A549 (cell line): ENCODE results near the gene MIA. TPM values are rescaled to one million over a fixed set of nuclear protein-coding genes. Genes with fewer than 3 reads are reported as not detected.
A peak's percentile ranks its signal among the peaks of the same experiment; 100 is the strongest.
"Not testable (repeated sequence)": the region's sequence is repeated elsewhere in the genome, so short reads cannot be mapped to it uniquely, and the experiment has no call there.

Source experiments
- ATAC-seq, 2 experiments: fragments of 200-7000 bp in 1 of 2; fragments of >200 bp in 1 of 2; cut with Nextera tagmentation in 1 of 2; cut with Tn5 transposase in 1 of 2; 3 replicates each; pipeline versions ENCODE4 v1.8.0 to v1.9.1; 2018 to 2020; ENCODE audit warnings: mild to moderate bottlenecking in 1 of 2, moderate library complexity in 1 of 2
- CTCF ChIA-PET: fragments of 300-600 bp; sonication (Branson Sonifier 250); formaldehyde crosslinking; extraction: SDS; loops from one replicate; lab custom pipeline; 2021; ENCODE audit warnings: antibody characterized with exemption, inconsistent platforms; lab: Yijun Ruan, JAX
- POLR2A ChIA-PET: fragments of 350-600 bp; formaldehyde crosslinking; extraction: SDS; loops from one replicate; lab custom pipeline; 2021; ENCODE audit warnings: antibody characterized with exemption, inconsistent platforms; lab: Yijun Ruan, JAX
- DNase-seq, 2 experiments: peaks; one replicate each; pipeline versions ENCODE4 v3.0.0 to v3.0.0-alpha.2; 2011 to 2016; ENCODE audit warnings: low read depth in 1 of 2, low spot score in 1 of 2
- FAIRE-seq: peaks from 2 replicates; lab custom pipeline; 2011; peaks lifted over from hg19 to GRCh38; lab: Jason Lieb, UNC
- H3K27ac ChIP-seq, 2 experiments: fragments of >200 bp; sonication (Bioruptor Twin); formaldehyde crosslinking; 3 replicates each; pipeline ENCODE4 v1.5.1; 2016 to 2017
- H3K4me1 ChIP-seq: fragments of >200 bp; sonication (Bioruptor Twin); formaldehyde crosslinking; 3 replicates; pipeline ENCODE4 v1.6.1; 2016
- H3K4me2 ChIP-seq: fragments of >200 bp; sonication (Bioruptor Twin); formaldehyde crosslinking; 3 replicates; pipeline ENCODE4 v1.6.1; 2016
- H3K4me3 ChIP-seq: fragments of >200 bp; sonication (Bioruptor Twin); formaldehyde crosslinking; 3 replicates; pipeline ENCODE4 v1.5.1; 2016
- H3K9me3 ChIP-seq: fragments of >200 bp; sonication (Bioruptor Twin); formaldehyde crosslinking; 3 replicates; pipeline ENCODE4 v1.6.1; 2016
- ATOH8 ChIP-seq: fragments of 250-450 bp; sonication (Bioruptor Pico); IDR thresholded peaks from 2 replicates; pipeline ENCODE4 v1.5.0; 2020; ENCODE audit warnings: low read depth, mild to moderate bottlenecking, moderate library complexity
- CBX8 ChIP-seq: fragments of 200-600 bp; sonication (generic); IDR thresholded peaks from 2 replicates; pipeline ENCODE4 v1.6.1; 2016
- CEBPB ChIP-seq, 2 experiments: fragments of >200 bp in 1 of 2; sonication (Bioruptor Twin) in 1 of 2; formaldehyde crosslinking in 1 of 2; IDR thresholded peaks; 2 replicates each; pipeline ENCODE4 v1.6.1; 2012 to 2016
- CTCF ChIP-seq: fragments of >200 bp; sonication (Bioruptor Twin); formaldehyde crosslinking; IDR thresholded peaks from 3 replicates; pipeline ENCODE4 v1.5.1; 2016
- HES2 ChIP-seq: fragments of >200 bp; sonication (Bioruptor Twin); formaldehyde crosslinking; IDR thresholded peaks from 2 replicates; pipeline ENCODE4 v1.6.1; 2016
- HOXB5 ChIP-seq: fragments of 250-450 bp; sonication (Bioruptor Pico); IDR thresholded peaks from 2 replicates; pipeline ENCODE4 v1.5.0; 2020; ENCODE audit warnings: mild to moderate bottlenecking, moderate library complexity
- MAFK ChIP-seq: fragments of 450-650 bp; IDR thresholded peaks from 2 replicates; pipeline ENCODE4 v1.6.1; 2014; ENCODE audit not compliant: partially characterized antibody
- MAX ChIP-seq: IDR thresholded peaks from 2 replicates; pipeline ENCODE4 v1.6.1; 2012
- MAZ ChIP-seq: fragments of 150-350 bp; IDR thresholded peaks from 2 replicates; pipeline ENCODE4 v1.6.1; 2014; ENCODE audit warnings: antibody characterized with exemption, low read depth, low read length, borderline replicate concordance
- RAD21 ChIP-seq, 2 experiments: fragments of >200 bp in 1 of 2; sonication (Bioruptor Twin) in 1 of 2; formaldehyde crosslinking in 1 of 2; IDR thresholded peaks in 1 of 2; conservative IDR thresholded peaks in 1 of 2; 2 replicates in 1 of 2; 3 replicates in 1 of 2; pipeline ENCODE4 v1.6.1; 2012 to 2018; ENCODE audit warnings: inconsistent platforms in 1 of 2
- REST ChIP-seq: fragments of 200-600 bp; sonication (generic); IDR thresholded peaks from 2 replicates; pipeline ENCODE4 v1.6.1; 2016; ENCODE audit warnings: antibody characterized with exemption, mild to moderate bottlenecking, moderate library complexity
- SMC3 ChIP-seq: fragments of >200 bp; sonication (Bioruptor Twin); formaldehyde crosslinking; IDR thresholded peaks from 3 replicates; pipeline ENCODE4 v1.6.1; 2018; ENCODE audit warnings: inconsistent platforms
- ZFP36 ChIP-seq: fragments of 450-650 bp; IDR thresholded peaks from 2 replicates; pipeline ENCODE4 v1.6.1; 2014; ENCODE audit warnings: borderline replicate concordance; ENCODE audit not compliant: partially characterized antibody
- WGBS: methylation state at CpG from one replicate; pipeline ENCODE4 v1.1.6; 2017; ENCODE audit errors: missing lambda C conversion rate; 5-methylcytosine and 5-hydroxymethylcytosine counted together
- polyA plus RNA-seq, 4 experiments: library from polyadenylated mRNA; depleted of rRNA in 3 of 4; stranded (reverse); fragments of >200 nt; fragmentation: RNase III in 1 of 4; extraction: RNeasy Plus Mini Kit Qiagen cat#74134 plus additional on column Dnase treatment in 1 of 4; gene quantifications; 2 replicates in 3 of 4; 3 replicates in 1 of 4; pipeline ENCODE4 v1.2.3, GENCODE V29; 2011 to 2017

MIA gene
- polyA plus RNA-seq, 2 of the 4 experiments (the other 2 are of a cell fraction), result not detected

- WGBS, result 44% methylated on average over 4 of the region's 4 CpGs
- Histone ChIP-seq H3K4me3 (no peak overlapping the region), H3K9me3 (no peaks in the 10 kb centered on the region), H3K27ac (no peak overlapping the region)
- ChIA-PET CTCF (interaction anchor here (0.8 to 9.6 kb wide), 4 partner anchors 11 to 153 kb away, joined by 3 to 146 read pairs (median 8); partner anchors contain the start of gene EGLN2), POLR2A (no interaction called here)
- no peak for ATAC-seq
- no peak for DNase-seq
- TF ChIP-seq MAFK (peak; percentile 7), MAZ (no peak), CBX8 (no peak)
- TF ChIP-seq, all 56 proteins: peak for 1
- FAIRE-seq, result no peak
- H3K4me2 ChIP-seq, result no peak overlapping the region
- peaks cover 26% of the 10 kb centered on the region for H3K4me1 ChIP-seq
Observed at GRCh38 chr19:40815223-40815622, 39.9 kb downstream of the MIA start.

GRCh38 chr19:40818480-40819399 lies 43.4 kb downstream of the MIA start:
- ChIA-PET POLR2A (interaction anchor here (0.6 kb wide), 1 partner anchor 29 kb away, joined by 9 read pairs; no protein-coding TSS in a partner anchor), CTCF (interaction anchor here (0.5 to 9.6 kb wide), 42 partner anchors 7 to 488 kb away, joined by 3 to 146 read pairs (median 4); partner anchors contain the start of genes AXL, EGLN2 and RAB4B)
- Histone ChIP-seq H3K4me3 (peak overlapping the region; percentile 20; the same call in 2 of the 3 replicates), H3K4me1 (peaks cover 39% of the 10 kb centered on the region), H3K27ac (peak overlapping the region; percentile 54 to 76), H3K4me2 (peak overlapping the region; percentile 73)
- ATAC-seq (peak; percentile 93 to 94), DNase-seq (peak in 1 of 2 experiments; percentile 69), FAIRE-seq (peak; percentile 90)
- H3K9me3 ChIP-seq, result not testable (repeated sequence)
- WGBS, result 34% methylated on average over 25 of the region's 36 CpGs
- peak; percentile 49 for TF ChIP-seq SMC3
- TF ChIP-seq MAX, result peak; percentile 2; the same call in 1 of the 2 replicates
- TF ChIP-seq CTCF, result peak; percentile 53
- peak; percentile 47 to 61; a peak in 4 of 5 replicates for TF ChIP-seq RAD21 (conservative IDR thresholded peaks at IDR 0.05 in 1 of 2, IDR thresholded peaks at IDR 0.05 in 1 of 2)

- Histone ChIP-seq H3K27ac (peak overlapping the region; percentile 23 to 25; a peak in 2 of 6 replicates), H3K4me1 (peaks cover 39% of the 10 kb centered on the region)
- ChIA-PET POLR2A (interaction anchor here (0.6 kb wide), 1 partner anchor 15 kb away, joined by 3 read pairs; no protein-coding TSS in a partner anchor), CTCF (interaction anchor here (0.5 to 9.6 kb wide), 67 partner anchors 8 to 487 kb away, joined by 3 to 146 read pairs (median 4); partner anchors contain the start of genes AXL, COQ8B, EGLN2 and ITPKC)
- H3K4me2 ChIP-seq, H3K9me3 ChIP-seq, FAIRE-seq, H3K4me3 ChIP-seq: not testable (repeated sequence)
- WGBS, result 44% methylated on average over 6 of the region's 6 CpGs
- peak in 1 of 2 experiments; percentile 15; a peak in 3 of 6 replicates for ATAC-seq
- peak in 1 of 2 experiments; percentile 56 for DNase-seq
- TF ChIP-seq CTCF, result peak; percentile 95
- peak; percentile 86 for TF ChIP-seq SMC3
- peak; percentile 69 to 77 for TF ChIP-seq RAD21 (conservative IDR thresholded peaks at IDR 0.05 in 1 of 2, IDR thresholded peaks at IDR 0.05 in 1 of 2)
- TF ChIP-seq, all 56 proteins: peak for 3; not testable (repeated sequence) for 53
Observed at GRCh38 chr19:40819479-40820234, 44.3 kb downstream of the MIA start.

GRCh38 chr19:40822161-40822560 lies 46.8 kb downstream of the MIA start:
- Histone ChIP-seq H3K27ac (peak overlapping the region in 1 of 2 experiments; percentile 31; a peak in 2 of 6 replicates), H3K4me3 (no peak overlapping the region), H3K4me1 (peaks cover 39% of the 10 kb centered on the region), H3K4me2 (no peak overlapping the region), H3K9me3 (no peaks in the 10 kb centered on the region)
- ChIA-PET CTCF (interaction anchor here (3.7 to 9.6 kb wide), 2 partner anchors 18 to 160 kb away, joined by 68 to 146 read pairs; partner anchors contain the start of gene EGLN2), POLR2A (no interaction called here)
- FAIRE-seq (no peak), ATAC-seq (no peak), DNase-seq (no peak)
- 87% methylated on average over 22 of the region's 22 CpGs for WGBS
- no peak for TF ChIP-seq RAD21 (conservative IDR thresholded peaks at IDR 0.05 in 1 of 2, IDR thresholded peaks at IDR 0.05 in 1 of 2)
- TF ChIP-seq HES2, result no peak
- TF ChIP-seq REST, result no peak
- TF ChIP-seq ATOH8 (CRISPR knock-in tag), result no peak
- TF ChIP-seq CEBPB (IDR thresholded peaks at IDR 0.05), result no peak
- no peak for TF ChIP-seq HOXB5 (CRISPR knock-in tag)
- no peak for TF ChIP-seq ZFP36
